Measurements from ENCODE around the gene AGPAT1.
"Not testable (repeated sequence)": the region's sequence is repeated elsewhere in the genome, so short reads cannot be mapped to it uniquely, and the experiment has no call there.

AGPAT1 gene

GRCh38 chr6:32198866-32199265 is 23.0 kb upstream of the AGPAT1 start:
- no peak for DNase-seq (ENCODE audit: low read depth)

DNA sequence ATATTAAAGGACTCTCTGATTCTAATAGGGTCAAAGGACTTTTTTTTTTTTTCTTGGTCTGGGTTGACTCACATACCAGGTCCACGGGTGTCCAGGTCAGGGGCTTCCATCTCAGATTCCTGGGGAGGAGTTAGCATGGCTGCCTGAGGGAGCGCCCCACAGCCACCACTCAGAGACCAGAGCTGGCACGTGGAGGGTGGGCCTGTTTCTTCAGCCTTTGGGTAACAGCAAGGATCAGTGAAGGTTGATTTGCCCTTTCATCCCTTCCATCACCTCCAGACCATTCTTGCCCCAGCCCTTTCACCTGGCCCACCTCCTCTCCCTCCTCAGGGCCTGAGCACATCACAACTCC is 22.4 kb upstream of the AGPAT1 start:
- DNase-seq (ENCODE audit: low read depth): no peak

DNA sequence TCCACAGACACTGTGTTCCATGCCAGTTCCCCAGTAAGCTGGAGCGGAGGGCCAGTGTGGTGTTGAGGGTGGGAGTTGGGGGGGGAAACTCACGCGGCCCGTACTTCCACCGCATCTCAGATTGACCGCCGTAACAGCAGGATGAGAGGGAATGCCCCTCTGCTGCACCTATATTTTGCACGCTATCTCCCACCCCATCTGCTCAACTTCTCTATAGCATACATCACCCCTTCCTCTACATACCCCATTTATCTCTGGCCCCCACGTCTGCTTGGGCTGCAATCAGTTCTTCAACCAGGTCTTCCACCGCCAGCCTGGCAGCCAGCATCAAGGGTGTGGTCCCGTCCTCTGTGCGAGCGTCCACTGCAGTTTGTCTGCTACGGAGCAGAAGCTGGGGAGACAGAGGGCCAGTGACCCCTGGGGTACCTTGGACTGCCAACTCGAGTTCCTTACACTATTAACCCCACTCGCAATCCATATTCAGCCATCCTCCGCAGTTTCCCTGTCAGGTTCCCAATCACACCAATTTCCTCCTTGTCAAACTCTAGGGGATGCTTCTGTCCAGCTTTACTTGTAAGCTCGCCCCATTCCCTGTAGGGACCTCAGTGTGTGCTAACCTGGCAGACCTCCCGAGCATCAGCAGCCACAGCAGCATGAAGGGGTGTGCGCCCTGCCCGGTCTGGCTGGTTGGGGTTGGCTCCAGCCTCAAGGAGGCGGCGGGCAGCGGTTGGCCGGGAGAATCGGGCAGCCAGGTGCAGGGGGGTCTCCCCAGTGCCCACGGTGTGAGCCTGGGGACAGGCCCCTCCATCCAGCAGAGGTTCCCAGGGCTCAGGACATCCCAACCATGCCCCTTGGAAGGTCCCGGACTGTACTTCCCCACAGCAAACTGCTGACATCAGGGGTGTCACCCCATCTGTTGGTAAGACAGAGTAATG is 21.1 kb upstream of the AGPAT1 start:
- no peak for DNase-seq (ENCODE audit: low read depth)

- no peak for DNase-seq (ENCODE audit: low read depth)
Measured at GRCh38 chr6:32195902-32196681, 20.2 kb upstream of the AGPAT1 start.

GRCh38 chr6:32195652-32195901 is 19.7 kb upstream of the AGPAT1 start:
- DNase-seq (ENCODE audit: low read depth): peak; percentile 95

DNA sequence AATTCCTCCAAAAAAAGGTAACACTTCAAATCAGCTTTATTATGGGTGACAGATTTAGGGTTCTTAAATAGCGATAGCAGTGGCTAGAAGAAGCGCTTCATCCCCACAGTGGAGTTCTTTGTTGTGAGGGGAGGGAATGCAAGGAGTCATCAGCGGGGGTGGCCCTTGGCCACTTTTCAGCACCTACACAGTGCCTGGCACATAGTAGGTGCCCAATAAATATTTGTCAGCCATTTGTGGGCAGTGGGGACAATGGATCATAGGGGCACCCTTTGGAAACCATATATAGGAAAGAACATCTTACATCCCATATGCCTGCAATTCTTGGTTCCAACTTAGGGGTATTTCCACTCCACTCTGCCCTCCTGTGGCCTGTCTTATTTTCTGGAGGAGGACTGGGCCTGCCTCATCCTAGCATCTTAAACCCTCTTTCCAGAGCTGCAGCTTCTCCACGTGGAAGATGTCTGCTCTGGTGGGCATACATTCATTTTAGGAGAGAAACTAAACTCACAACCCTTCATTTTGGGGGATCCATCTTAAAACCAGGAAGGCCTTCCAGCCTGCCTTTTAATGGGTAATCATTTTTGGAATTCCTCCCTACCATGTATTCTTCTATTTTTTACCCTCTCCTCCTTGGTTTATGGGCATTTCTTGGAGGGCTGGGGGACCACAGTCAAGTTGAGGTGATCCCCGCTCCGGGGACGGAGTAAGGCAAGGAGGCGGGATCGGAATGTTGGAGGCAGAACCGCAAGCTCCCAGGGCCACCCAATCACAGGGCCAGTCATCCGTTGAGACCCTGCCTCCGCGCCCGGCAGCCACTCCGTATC is 19.2 kb upstream of the AGPAT1 start:
- no peak for DNase-seq (ENCODE audit: low read depth)

DNA sequence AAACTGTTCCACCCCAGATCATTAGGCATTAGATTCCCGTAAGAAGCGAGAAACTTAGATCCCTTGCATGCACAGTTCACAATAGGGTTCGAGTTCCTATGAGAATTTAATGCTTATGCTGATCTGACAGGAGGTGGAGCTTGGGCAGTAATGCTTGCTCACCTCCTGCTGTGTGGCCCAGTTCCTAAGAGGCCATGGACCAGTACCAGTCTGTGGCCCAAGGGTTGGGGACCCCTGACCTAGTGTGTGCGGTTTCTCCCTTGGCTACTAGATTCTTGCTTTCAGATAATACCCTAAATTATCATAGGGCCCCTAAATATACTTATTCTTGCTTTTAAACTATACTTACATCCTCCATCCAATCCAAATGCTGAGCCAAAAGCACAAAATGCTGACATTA is 18.5 kb upstream of the AGPAT1 start:
- no peak for DNase-seq (ENCODE audit: low read depth)

- DNase-seq (ENCODE audit: low read depth): not testable (repeated sequence)
Measured at GRCh38 chr6:32193096-32193495, 17.2 kb upstream of the AGPAT1 start.

GRCh38 chr6:32192608-32193039 is 16.7 kb upstream of the AGPAT1 start, which contains the start of gene GPSM3:
TSS of gene GPSM3 (minus strand) at chr6:32192643. CDS start at chr6:32192513, 130 bp downstream.
- DNase-seq (ENCODE audit: low read depth): no peak

DNA sequence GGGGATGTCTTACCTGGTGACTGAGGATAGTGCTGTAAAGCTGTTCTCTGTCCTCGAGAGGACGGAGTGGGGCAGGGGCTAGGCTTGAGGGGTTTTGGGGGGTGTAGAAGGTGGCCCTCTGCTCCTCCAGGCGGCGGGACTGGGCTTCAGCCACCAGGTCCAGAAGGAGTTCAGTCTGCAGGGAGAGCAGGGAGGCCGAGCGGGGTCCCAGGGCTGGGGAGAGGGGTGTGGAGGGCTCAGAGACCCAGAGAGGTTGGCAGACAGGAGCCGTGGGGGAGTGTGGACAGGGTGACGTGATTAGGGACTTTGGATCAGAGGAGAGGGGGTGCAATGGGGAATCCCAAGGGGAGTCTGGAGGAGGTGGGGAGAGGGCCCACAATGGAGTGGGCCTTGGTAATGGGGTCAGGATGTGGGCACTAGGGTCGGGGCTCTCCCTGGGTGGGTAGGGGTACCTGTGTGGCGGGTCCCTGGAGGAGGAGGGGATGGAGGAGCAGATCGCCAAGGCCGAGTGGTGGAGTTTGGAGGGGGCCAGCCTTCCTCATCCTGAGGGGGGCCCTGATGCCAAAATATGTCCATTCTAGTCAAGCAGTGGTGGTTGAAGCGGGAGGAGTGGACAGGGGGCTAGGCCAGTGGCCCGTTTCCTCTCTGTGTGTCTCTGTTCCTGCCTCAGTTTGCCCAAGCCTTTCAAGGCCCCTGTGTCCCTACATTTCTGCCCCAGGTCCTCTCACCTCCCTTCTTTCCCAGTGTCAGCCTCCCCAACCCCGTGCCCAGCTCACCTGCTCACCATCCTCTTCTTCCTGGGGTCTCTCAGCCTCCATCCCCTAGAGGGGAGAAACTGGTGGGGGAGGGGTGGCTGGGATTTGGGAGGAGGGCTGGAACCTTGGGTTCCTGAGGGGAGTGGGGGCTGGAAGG is 16.1 kb upstream of the AGPAT1 start:
- DNase-seq (ENCODE audit: low read depth): no peak

DNA sequence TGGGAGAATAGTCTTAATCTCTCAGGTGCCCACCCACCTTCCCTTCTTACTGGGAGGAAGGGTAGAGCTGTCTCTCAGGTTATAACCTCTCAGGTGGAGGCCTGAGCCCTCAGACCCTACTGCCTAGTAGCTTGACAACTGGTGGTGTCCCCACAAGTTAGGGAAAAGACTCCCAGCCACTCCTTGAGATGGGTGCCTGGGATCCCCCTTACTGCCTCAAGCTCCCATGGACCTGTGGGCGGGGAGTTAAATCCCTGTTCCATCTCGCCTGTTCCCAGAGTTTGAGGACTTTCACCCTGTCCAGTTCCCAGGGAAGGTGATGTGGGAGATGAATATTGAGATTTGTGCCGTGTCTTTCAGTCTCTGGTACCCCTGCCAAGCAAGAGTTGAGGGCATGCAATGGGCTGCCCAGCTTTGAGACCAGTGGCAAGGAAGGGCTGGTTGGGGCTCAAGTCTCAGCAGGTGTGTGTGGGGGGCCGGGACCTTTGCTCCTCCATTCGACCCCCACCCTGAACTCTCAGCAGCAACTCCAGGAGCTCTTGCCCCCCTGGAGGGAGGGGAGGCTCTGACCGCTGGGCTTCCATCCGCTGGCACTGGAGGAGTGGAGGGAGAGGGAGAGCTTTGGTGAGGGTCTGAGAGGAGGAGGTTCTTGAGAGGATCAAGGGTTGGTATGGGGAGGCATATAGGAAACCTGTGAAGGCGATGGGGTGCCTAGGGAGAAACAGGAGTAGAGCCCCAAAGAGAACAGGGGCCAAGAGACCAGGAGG is 15.2 kb upstream of the AGPAT1 start:
- no peak for DNase-seq (ENCODE audit: low read depth)

DNA sequence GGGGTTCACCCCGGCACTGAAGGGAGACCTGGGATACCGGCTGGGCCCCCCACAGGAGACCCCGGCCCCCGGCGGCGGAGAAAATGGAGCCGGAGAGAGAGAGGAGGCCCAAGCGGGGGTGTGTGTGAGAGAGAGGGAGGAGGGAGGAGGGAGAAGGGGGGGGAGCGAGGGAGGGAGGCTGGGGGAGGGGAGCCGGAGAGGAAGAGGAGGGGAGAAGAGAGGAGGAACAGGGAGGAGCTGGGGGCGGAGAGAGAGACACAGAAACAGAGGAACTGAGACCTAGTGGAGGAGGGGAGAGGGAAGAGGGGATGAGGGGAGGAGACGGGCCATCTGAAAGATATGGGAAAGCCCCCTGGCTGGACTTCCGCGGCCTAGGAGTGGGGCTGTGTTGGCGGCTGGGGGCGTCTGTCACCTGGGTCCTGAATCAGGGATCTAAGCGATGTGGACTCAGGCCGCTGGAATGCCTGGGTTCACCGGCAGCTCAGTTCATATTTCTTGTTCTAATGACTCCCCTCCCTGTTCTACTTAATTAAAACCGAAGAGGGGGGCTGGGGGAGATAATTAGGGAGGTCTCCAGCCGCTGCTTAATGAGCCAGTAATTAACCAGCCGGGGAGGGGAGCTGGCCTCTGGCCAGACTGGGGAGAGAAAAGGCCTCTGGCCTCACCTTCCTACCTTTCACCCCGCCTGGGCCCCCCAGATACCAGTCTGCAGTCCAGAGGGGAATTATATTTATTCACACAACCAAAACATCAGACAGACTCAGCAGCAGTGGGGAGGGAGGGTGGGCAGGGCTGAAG is 14.4 kb upstream of the AGPAT1 start, which contains the start of gene PBX2:
Gene PBX2, minus strand, starts transcription at position 149 of the 798 bp plus-strand sequence. CDS start 287 bp downstream, outside the sequence.
- peak; percentile 56 for DNase-seq (ENCODE audit: low read depth)

GRCh38 chr6:32189742-32190053 is 13.8 kb upstream of the AGPAT1 start:
- DNase-seq (ENCODE audit: low read depth): no peak

- no peak for DNase-seq (ENCODE audit: low read depth)
Measured at GRCh38 chr6:32189069-32189741, 13.3 kb upstream of the AGPAT1 start.

GRCh38 chr6:32188381-32189068 is 12.6 kb upstream of the AGPAT1 start:
- DNase-seq (ENCODE audit: low read depth): no peak

- DNase-seq (ENCODE audit: low read depth): not testable (repeated sequence)
Measured at GRCh38 chr6:32187725-32188380, 12.0 kb upstream of the AGPAT1 start.

DNA sequence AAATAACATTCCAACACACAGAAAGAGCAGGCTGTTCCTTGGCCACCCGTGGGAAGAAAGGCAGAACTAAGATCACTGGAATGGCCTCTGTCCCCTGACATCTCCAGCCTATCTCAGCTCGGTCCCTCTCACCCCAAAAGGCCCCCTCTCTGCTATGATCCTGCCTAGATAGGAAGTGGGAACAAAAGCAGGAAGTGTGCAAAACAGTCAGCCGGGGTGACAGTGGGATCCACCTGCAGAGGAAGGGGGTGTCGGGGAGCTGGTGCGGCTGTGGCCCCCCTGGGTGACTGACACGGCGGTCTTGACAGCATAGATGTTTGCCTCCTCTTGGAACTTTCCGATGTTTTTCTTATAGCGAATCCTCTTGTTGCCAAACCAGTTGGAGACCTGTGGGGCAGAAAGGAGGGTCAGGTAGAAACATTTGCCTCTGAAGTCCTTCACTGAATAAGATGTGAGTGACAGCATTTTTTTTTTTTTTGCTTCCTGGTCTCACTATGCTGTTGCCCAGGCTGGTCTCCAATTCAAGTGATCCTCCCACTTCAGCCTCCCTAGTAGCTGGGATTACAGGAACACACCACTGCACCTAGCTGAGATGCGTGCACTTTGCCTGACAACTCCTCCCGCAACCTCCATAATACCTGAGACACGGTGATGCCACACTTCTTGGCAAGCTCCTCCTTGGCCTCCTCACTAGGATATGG is 11.3 kb upstream of the AGPAT1 start:
- no peak for DNase-seq (ENCODE audit: low read depth)
